22Rv1 (cell line): ENCODE measurements around the gene PAK6.

Experiments used
- H3K27ac ChIP-seq: fragments of 450-650 bp; 2 replicates; pipeline ENCODE4 v1.5.1; 2017
- CTCF ChIP-seq: fragments of 450-650 bp; IDR thresholded peaks from 2 replicates; pipeline ENCODE4 v1.5.1; 2017; ENCODE audit warnings: mild to moderate bottlenecking
- ZFX ChIP-seq: fragments of 450-650 bp; IDR thresholded peaks from 2 replicates; pipeline ENCODE4 v1.6.1; 2017; ENCODE audit warnings: antibody characterized with exemption, borderline replicate concordance

The PAK6 gene

GRCh38 chr15:40265875-40266274 is 27.0 kb downstream of the PAK6 start:
- TF ChIP-seq ZFX (no peak), CTCF (no peak)
- no peak overlapping the region for H3K27ac ChIP-seq

- TF ChIP-seq CTCF: no peak
- H3K27ac ChIP-seq: no peak overlapping the region
Observed at GRCh38 chr15:40266828-40267304, 28.0 kb downstream of the PAK6 start.

- H3K27ac ChIP-seq: no peak overlapping the region
- TF ChIP-seq ZFX (no peak), CTCF (no peak)
Observed at GRCh38 chr15:40267670-40268069, 28.8 kb downstream of the PAK6 start.

GRCh38 chr15:40269604-40270003 is 30.7 kb downstream of the PAK6 start:
- H3K27ac ChIP-seq: no peak overlapping the region
- TF ChIP-seq ZFX (no peak), CTCF (no peak)

GRCh38 chr15:40270246-40270995 is 31.6 kb downstream of the PAK6 start:
- H3K27ac ChIP-seq: no peak overlapping the region
- no peak for TF ChIP-seq ZFX

- no peak for TF ChIP-seq CTCF
- TF ChIP-seq ZFX: no peak
- no peak overlapping the region for H3K27ac ChIP-seq
Observed at GRCh38 chr15:40271685-40272484, 33.0 kb downstream of the PAK6 start.

GRCh38 chr15:40272485-40273056 is 33.7 kb downstream of the PAK6 start:
- TF ChIP-seq ZFX (no peak), CTCF (peak; percentile 12; the same call in 1 of the 2 replicates)
- H3K27ac ChIP-seq: no peak overlapping the region
